AG08395 (cell line): ENCODE results near the gene B4GALNT1.
"Not testable (repeated sequence)": the region's sequence is repeated elsewhere in the genome, so short reads cannot be mapped to it uniquely, and the experiment has no call there.

Source experiments
- DNase-seq: peaks from one replicate; pipeline ENCODE4 v3.0.0; 2012; ENCODE audit warnings: mixed read lengths, low spot score

Gene B4GALNT1

DNA sequence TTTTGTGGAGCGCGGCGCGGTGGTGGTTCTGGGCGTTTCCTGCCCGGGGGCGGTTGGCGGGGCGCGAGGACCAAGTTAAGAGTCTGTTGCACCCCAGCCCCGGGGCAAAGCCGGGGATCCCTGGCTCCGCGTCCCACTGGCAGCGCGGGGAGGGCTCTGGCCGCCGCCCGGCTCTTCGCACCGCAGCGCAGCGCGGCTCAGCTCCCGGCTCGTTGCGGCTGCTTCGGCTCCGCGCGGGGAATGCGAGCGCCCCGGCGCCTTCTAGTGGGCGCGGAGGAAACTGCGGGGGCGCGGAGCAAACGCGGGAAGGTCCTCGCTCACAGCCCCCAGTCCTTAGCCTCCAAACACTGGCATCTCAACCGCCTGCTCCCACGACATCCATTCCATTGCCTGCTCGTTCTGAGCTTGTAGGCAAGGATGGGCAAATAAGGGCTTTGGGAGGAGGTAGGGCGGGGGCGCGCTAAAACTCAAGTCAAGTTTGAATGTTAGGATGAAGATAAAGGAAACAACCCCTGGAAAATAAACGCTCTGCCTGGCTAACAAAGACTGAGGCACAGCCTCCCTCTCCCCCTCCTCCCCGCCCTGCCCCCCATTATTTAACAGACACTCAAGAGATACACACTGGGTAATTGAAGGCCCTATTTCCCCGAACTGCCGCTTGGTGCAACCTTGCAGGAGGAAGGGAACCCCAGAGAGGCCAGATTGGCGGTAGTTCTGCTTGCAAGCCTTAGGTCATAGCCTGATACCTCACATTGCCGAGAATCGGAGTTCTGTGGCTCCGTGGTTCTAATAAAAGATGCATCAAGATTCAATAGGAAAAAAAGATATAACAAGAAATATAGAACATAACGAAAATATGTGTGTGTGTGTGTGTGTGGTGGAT, at the start of gene B4GALNT1:
Gene B4GALNT1 (minus strand): TSS at position 244 of the 883 bp plus-strand sequence. CDS start 1,069 bp downstream, outside the sequence.
- peak; percentile 77 for DNase-seq

DNA sequence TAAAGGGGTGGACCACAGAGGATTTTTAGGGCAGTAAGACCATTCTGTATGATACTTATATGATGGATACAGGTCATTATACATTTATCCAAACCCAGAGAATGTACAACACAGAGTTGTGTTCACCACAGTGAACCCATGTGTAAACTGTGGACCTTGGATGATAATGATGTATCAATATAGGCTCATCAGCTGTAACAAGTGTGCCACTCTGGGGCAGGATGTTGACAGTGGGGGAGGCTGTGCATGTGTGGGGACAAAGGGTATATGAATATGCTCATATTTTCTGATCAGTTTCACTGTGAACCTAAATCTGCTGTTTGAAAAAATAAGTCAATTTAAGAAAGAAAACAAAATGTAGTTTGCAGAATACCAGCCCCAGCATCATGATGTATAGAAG, 46.7 kb upstream of the B4GALNT1 start:
- DNase-seq: no peak

DNA sequence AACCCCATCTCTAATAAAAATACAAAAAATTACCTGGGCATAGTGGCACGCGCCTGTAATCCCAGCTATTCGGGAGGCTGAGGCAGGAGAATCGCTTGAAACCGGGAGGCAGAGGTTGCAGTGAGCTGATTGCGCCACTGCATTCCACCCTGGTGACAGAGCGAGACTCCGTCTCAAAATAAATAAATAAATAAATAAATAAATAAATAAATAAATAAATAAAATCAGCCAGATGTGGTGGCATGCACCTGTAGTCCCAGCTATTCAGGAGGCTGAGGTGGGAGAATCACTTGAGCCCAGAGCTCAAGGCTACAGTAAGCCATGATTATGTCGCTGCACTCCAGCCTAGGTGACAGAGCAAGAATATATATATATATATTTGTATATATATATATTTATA, 44.9 kb upstream of the B4GALNT1 start:
- DNase-seq: not testable (repeated sequence)

DNA sequence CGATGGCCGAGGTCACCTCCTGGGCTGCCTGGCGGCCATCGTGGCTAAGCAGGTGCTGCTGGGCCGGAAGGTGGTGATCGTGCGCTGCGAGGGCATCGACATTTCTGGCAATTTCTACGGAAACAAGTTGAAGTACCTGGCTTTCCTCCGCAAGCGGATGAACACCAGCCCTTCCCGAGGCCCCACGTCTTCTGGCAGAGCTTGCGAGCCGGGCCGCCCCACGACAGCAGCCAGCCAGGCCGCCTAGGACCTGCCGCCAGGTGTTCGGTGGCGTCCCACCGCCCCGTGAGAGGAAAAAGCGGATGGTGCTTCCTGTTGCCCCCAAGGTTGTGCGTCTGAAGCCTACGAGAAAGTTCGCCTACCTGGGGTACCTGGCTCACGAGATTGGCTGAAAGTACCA, 41.7 kb upstream of the B4GALNT1 start:
- no peak for DNase-seq

DNA sequence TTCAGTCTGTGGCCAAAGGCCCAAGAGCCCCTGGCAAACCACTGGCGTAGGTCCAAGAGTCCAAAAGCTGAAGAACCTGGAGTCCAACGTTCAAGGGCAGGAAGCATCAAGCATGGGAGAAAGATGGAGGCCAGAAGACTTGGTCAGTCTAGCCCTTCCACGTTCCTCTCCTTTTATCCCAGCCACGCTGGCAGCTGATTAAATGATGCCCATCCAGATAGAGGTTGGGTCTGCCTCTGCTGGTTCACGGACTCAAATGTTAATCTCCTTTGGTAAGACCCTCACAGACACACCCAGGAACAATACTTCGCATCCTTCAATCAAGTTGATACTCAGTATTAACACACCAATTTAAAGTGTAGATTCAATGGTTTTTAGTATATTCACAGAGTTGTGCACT, 39.8 kb upstream of the B4GALNT1 start:
- no peak for DNase-seq

DNA sequence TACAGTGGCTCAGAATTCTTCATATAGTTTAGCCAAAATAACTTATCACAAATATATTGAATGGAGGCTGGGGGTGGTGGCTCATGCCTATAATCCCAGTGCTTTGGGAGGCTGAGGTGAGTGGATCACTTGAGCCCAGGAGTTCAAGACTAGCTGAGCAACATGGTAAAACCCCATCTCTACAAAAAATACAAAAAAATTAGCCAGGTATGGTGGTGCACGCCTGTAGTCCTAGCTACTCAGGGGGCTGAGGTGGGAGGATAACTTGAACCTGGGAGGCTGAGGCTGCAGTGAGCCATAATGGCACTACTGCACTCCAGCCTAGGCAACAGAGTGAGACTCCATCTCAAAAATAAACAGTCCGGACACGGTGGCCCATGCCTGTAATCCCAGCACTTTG, 38.8 kb upstream of the B4GALNT1 start:
- not testable (repeated sequence) for DNase-seq

DNA sequence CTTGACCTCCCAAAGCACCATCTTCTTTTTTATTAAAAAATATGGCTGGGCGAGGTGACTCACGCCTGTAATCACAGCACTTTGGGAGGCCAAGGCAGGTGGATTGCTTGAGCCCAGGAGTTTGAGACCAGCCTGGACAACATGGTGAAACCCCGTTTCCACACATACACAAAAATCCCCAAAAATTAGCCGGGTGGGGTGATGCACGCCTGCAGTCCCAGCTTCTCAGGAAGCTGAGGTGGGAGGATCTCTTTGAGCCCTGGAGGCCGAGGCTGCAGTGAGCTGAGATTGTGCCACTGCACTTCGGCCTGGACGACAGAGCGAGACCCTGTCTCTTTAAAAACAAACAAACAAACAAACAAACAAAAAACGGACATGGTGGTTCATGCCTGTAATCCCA, 36.7 kb upstream of the B4GALNT1 start:
- not testable (repeated sequence) for DNase-seq

DNA sequence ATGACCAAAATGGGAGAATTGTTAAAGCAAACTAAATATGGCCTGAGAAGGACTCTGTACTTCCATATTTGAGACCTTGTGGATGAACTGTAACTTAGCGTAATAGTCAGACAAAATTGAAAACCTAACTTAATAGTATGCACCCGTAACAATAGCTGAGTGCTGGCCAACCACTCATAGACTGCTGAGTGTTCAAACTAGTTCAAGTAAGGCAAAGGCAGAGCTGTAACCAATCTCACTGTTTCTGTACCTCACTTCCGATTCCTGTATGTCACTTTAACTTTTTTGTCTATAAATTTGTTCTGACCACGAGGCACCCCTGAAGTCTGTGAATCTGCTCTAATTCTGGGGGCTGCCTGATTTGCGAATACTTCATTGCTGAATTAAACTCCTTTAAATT, 33.9 kb upstream of the B4GALNT1 start:
- no peak for DNase-seq

DNA sequence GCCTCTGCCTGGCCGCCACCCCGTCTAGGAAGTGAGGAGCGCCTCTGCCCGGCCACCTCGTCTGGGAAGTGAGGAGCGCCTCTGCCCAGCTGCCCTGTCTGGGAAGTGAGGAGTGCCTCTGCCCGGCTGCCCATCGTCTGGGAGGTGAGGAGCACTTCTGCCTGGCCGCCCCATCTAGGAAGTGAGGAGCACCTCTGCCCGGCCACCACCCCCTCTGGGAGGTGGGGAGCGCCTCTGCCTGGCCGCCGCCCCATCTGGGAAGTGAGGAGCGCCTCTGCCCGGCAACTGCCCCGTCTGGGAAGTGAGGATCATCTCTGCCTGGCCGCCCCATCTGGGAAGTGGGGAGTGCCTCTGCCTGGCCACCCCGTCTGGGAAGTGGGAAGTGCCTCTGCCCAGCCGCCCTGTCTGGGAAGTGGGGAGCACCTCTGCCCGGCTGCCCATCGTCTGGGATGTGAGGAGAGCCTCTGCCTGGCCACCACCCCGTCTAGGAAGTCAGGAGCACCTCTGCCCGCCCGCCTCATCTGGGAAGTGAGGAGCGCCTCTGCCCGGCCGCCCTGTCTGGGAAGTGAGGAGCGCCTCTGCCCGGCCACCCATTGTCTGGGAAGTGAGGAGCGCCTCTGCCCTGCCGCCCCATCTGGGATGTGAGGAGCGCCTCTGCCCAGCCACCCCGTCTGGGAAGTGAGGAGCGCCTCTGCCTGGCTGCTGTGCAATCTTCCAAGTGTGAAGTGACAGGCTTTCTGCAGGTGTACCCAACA, 32.2 kb upstream of the B4GALNT1 start:
- DNase-seq: not testable (repeated sequence)

DNA sequence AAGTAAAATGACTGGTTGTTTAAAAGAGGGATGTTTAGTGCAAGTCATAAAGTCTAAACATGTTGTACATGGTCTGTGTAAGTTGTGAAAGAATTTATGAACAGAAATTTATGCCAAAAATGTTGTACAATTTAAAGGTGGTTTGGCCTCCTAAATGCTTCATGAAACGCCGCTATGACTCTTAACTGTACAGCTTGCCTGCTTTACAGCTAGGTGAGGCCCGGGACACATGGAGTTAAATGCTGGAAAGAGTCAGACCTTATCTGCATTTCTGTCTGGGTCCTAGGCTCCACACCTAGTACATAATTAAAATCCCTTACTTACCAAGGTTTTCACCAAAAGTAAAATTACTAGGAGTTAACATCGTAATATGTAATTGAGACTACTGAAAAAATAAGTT, 28.4 kb upstream of the B4GALNT1 start:
- no peak for DNase-seq

DNA sequence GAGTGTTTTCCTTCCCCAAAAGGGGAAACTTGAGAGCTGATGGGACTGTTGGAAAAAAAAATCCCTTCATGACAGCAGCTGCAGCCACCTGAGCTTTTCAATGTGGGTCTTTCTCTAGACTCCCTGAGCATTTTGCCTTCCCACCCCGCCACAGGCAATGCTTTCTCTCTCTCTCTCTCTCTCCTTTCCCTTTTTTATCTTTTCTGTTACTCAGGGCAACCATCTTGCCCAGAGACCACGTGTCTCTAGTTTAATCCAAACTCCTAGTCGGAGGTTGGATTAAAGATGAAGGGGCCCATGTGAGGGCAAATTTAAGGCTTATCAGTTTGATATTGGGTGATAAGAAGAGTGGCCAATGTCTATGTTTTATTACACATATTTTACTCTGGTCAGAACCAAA, 25.9 kb upstream of the B4GALNT1 start:
- no peak for DNase-seq

DNA sequence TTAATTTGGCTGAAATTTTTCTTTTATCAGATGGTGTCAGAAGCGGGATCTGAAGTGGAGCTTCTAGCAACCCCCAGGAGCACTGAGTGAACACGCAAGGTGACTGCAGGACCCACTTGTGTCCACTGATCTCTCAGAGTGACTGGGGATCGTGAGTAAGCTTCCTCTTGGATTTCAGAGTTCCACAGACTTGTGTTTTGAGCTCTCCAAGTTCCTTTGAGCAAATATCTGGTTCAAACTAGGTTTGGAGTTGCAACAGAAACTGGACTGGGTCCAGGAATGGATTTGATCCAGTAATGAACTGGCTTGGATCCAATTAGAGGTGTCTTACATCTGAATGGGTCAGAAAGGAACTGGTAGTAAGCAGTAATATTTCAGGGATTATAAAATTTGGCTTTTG, 24.7 kb upstream of the B4GALNT1 start:
- no peak for DNase-seq

DNA sequence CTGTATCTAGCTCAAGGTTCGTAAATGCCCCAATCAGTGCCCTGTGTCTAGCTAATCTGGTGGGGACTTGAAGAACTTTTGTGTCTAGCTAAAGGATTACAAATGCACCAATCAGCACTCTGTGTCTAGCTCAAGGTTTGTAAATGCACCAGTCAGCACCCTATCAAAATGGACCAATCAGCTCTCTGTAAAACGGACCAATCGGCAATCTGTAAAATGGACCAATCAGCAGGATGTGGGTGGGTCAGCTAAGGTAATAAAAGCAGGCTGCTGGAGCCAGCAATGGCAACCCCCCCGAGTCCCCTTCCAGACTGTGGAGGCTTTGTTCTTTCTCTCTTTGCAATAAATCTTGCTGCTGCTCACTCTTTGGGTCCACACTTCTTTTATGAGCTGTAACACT, 23.4 kb upstream of the B4GALNT1 start:
- DNase-seq: not testable (repeated sequence)

DNA sequence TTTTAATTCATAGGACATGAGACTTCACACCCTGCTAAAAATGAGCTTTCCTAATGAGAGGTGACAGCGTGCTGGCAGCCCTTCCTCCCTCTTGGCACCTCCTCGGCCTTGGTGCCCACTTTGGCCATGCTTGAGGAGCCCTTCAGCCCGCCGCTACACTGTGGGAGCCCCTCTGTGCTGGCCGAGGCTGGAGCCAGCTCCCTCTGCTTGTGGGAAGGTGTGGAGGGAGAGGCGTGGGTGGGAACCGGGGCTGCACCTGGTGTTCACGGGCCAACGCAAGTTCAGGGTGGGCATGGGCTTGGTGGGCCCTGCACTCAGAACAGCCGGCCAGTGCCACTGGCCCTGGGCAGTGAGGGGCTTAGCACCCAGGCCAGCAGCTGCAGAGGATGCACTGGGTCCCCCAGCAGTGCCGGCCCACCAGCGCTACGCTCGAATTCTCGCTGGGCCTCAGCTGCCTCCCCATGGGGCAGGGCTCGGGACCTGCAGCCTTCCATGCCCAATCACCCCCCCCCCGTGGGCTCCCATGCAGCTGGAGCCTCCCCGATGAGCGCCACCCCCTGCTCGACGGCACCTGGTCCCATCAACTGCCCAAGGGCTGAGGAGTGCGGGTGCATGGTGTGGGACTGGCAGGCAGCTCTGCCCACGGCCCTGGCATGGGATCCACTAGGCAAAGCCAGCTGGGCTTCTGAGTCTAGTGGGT, 22.7 kb upstream of the B4GALNT1 start:
- DNase-seq: no peak

DNA sequence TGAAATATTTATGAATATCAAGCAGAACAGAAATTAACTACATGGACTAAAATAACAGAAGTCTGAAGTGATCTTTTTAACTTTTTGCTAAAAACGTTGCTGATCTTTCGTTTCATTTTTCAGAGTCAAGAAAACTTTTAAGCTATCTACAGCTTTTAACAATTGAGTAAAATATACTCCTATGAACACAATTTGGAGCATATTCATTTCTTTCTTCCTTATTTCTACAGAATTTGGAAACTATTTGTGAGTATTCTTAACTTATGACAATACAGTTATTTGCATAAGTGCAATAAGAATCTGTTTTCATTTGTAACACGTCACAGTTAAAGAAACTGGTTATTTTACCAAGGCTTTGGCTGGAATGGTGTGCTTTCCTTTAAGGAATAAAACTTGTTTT, 21.0 kb upstream of the B4GALNT1 start:
- DNase-seq: no peak

DNA sequence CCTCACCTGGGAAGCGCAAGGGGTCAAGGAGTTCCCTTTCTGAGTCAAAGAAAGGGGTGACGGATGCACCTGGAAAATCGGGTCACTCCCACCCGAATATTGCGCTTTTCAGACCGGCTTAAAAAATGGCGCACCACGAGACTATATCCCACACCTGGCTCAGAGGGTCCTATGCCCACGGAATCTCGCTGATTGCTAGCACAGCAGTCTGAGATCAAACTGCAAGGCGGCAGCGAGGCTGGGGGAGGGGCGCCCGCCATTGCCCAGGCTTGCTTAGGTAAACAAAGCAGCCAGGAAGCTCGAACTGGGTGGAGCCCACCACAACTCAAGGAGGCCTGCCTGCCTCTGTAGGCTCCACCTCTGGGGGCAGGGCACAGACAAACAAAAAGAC, 13.7 kb upstream of the B4GALNT1 start:
- DNase-seq: not testable (repeated sequence)

DNA sequence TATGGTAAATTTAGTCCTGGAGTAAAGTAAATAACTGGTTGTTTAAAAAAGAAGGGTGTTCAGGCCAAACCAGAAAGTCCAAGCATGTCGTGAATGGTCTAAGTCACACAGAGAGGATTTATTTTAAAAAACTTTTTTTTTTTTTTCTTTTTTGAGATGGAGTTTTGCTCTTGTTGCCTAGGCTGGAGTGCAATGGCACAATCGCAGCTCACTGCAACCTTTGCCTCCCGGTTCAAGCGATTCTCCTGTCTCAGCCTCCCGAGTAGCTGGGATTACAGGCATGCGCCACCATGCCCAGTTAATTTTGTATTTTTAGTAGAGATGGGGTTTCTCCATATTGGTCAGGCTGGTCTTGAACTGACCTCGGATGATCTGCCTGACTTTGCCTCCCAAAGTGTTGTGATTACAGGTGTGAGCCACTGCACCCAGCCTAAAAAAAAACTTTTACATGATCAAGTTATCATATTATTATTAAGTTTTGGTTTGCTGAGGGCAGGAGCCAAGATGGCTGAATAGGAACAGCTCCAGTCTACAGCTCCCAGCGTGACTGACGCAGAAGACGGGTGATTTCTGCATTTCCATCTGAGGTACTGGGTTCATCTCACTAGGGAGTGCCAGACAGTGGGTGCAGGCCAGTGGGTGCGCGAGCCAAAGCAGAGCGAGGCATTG, 13.1 kb upstream of the B4GALNT1 start:
- not testable (repeated sequence) for DNase-seq

DNA sequence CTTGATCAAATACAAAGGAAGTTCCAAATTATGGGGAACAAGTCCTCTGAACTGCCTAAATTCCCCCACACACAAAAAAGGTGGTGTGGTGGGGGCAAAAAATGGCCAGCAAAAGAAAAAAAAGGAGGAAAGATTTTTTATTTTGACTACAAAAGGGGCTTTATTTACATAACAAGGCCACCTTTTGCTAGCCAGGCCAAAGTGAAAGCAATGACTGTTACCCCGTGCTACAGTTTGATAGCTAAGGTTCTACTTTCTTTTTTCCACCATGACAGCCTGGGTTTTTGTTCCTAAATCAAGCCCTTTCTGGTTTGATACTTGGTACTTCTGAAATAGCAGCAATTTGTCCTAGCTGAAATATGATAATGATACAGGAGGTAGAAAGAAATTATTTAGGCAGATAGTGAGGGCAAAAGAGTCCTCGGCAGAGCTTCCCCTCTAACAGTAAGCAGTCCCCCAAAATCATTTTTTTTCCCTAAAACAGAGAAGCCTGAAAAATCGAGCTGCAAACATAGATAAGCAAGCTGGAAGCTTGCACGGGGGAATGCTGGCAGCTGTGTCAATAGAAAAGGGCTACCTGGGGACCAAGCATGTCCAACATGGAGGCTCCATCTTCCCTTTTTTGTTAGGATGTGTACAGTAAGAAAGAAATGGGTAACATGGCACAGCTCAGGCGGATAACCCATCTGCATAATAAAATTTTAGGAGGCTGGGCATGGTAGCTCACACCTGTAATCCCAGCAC, 8.9 kb upstream of the B4GALNT1 start:
- DNase-seq: no peak

DNA sequence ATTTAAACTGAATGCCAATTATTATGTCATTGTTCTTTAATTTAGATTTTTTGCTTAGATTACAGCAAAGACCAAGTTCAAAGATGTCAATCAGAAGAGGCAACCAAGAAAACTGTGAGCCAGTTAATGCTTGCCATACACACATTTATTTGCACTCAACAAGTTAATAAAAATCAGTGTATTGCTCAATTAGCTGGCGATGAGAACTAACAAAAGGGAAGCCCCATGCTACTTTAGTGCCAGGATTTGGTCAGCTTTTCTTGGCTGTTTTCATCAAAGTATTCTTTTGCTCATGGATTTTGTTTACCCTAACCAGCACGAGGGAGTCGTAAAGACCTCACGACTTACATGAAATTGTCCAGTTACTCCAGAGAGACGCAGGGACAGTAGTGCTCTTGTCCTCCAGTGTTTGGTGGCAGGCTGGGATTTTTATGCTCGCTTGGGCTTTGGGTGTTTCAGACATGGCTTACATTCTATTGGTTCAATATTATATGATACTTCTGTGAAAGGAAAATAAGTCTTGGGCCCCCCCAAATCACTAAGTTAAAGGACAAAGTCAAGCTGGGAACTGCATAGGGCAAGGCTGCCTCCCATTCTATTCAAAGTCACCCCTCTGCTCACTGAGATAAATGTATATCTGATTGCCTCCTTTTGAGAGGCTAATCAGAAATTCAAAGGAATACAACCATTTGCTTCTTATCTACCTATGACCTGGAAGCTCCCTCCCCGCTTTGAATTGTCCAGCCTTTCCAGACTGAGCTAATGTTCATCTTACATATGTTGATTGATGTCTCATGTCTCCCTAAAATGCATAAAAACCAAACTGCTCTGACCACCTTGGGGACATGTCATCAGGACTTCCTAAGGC, 7.4 kb upstream of the B4GALNT1 start:
- DNase-seq: no peak

DNA sequence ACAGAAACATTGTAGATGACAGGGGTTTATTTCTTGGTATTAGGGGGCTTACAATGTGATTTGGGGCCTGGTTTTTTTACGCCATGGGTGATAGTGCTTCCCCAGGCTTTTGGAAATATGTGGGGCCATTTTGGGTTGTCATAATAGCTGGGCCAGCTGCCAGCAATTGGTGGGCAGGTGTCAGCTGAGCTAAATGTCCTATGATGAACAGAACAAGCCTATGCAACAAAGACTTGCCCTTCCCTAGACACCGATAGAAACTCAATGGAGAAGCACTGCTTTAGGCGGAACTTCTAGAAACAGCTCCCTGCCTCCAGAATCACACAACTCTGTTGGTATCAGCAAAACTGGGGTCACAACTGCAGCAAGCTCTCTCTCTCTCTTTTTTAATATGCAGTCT, 5.1 kb upstream of the B4GALNT1 start:
- DNase-seq: no peak
